HEK293T (cell line): ENCODE data around the gene ISX.

Source experiments
- ARNT ChIP-seq: fragments of 450-650 bp; IDR thresholded peaks from 2 replicates; pipeline ENCODE4 v1.6.1; 2017; ENCODE audit warnings: mild to moderate bottlenecking
- BHLHE40 ChIP-seq: fragments of 450-650 bp; IDR thresholded peaks from 2 replicates; pipeline ENCODE4 v1.6.1; 2016; ENCODE audit warnings: mild to moderate bottlenecking, moderate library complexity, borderline replicate concordance
- ELF4 ChIP-seq: fragments of 450-650 bp; IDR thresholded peaks from 2 replicates; pipeline ENCODE4 v1.6.1; 2017; ENCODE audit warnings: antibody characterized with exemption
- FOXA1 ChIP-seq: fragments of 450-650 bp; IDR thresholded peaks from 2 replicates; pipeline ENCODE4 v1.6.1; 2016; ENCODE audit warnings: mild to moderate bottlenecking
- FOXK2 ChIP-seq: fragments of 450-650 bp; IDR thresholded peaks from 2 replicates; pipeline ENCODE4 v1.6.1; 2016; ENCODE audit warnings: mild to moderate bottlenecking
- FOXM1 ChIP-seq: fragments of 450-650 bp; IDR thresholded peaks from 2 replicates; pipeline ENCODE4 v1.6.1; 2017; ENCODE audit warnings: mild to moderate bottlenecking, borderline replicate concordance
- LEF1 ChIP-seq: fragments of 450-650 bp; IDR thresholded peaks from 2 replicates; pipeline ENCODE4 v1.6.1; 2017; ENCODE audit warnings: mild to moderate bottlenecking, borderline replicate concordance
- SP1 ChIP-seq: fragments of 450-650 bp; IDR thresholded peaks from 2 replicates; pipeline ENCODE4 v1.6.1; 2017
- TARDBP ChIP-seq: fragments of 450-650 bp; IDR thresholded peaks from 2 replicates; pipeline ENCODE4 v1.6.1; 2016
- TF ChIP-seq, protein P1 (sequence below): fragments of 450-650 bp; IDR thresholded peaks from 2 replicates; pipeline ENCODE4 v1.6.1; 2016

GRCh38 chr22:35109616-35110015 is 43.7 kb downstream of the ISX start:
- TF ChIP-seq FOXA1 (no peak), TARDBP (no peak), FOXK2 (no peak), SP1 (no peak), ELF4 (no peak), FOXM1 (no peak), ARNT (no peak), BHLHE40 (no peak), LEF1 (no peak)
- TF ChIP-seq, protein P1, sequence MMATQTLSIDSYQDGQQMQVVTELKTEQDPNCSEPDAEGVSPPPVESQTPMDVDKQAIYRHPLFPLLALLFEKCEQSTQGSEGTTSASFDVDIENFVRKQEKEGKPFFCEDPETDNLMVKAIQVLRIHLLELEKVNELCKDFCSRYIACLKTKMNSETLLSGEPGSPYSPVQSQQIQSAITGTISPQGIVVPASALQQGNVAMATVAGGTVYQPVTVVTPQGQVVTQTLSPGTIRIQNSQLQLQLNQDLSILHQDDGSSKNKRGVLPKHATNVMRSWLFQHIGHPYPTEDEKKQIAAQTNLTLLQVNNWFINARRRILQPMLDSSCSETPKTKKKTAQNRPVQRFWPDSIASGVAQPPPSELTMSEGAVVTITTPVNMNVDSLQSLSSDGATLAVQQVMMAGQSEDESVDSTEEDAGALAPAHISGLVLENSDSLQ, result no peak
